GM13977 (cell line): ENCODE results near the gene TMEM132D.

Experiments
- DNase-seq: peaks from one replicate; pipeline ENCODE4 v3.0.0; 2012; ENCODE audit warnings: low spot score
- CTCF ChIP-seq: IDR thresholded peaks from 2 replicates; pipeline ENCODE4 v1.5.1; 2012; ENCODE audit warnings: mild to moderate bottlenecking, control low read depth; ENCODE audit not compliant: insufficient read depth; ENCODE audit errors: extremely low read depth, missing control alignments
- in situ Hi-C: fragments of 300-500 bp; cut with MboI; formaldehyde crosslinking; loops from one replicate; pipeline ENCODE4 v1.12.0; 2022; ENCODE audit warnings: low sequenced_read_pairs, low pct_unique_long_range_greater_than_20kb, mixed read lengths, inconsistent platforms; ENCODE audit not compliant: unreplicated experiment

The TMEM132D gene

GRCh38 chr12:129675947-129676346, 227.9 kb downstream of the TMEM132D start:
- in situ Hi-C loops: no loop called here
- TF ChIP-seq CTCF: no peak
- no peak for DNase-seq

GRCh38 chr12:129675496-129675895, 228.3 kb downstream of the TMEM132D start:
- in situ Hi-C loops: no loop called here
- DNase-seq: no peak
- TF ChIP-seq CTCF: no peak

- no peak for DNase-seq
- no peak for TF ChIP-seq CTCF
- in situ Hi-C loops: no loop called here
Observed at GRCh38 chr12:129673806-129674205, 230.0 kb downstream of the TMEM132D start.

GRCh38 chr12:129672110-129672509, 231.7 kb downstream of the TMEM132D start:
- in situ Hi-C loops: no loop called here
- no peak for TF ChIP-seq CTCF
- no peak for DNase-seq

GRCh38 chr12:129670256-129670920, 233.4 kb downstream of the TMEM132D start:
- no peak for TF ChIP-seq CTCF
- DNase-seq: no peak
- in situ Hi-C loops: no loop called here

- in situ Hi-C loops: no loop called here
- no peak for DNase-seq
- TF ChIP-seq CTCF: no peak
Observed at GRCh38 chr12:129665414-129665813, 238.4 kb downstream of the TMEM132D start.
